HG02610 (cell line): ENCODE data around the gene PEX11G.
A peak's percentile ranks its signal among the peaks of the same experiment; 100 is the strongest.

Source experiments
- ATAC-seq: cut with Tn5 transposase; IDR thresholded peaks from one replicate; pipeline ENCODE4 v1.9.1; 2021; ENCODE audit warnings: mild to moderate bottlenecking, moderate library complexity; ENCODE audit not compliant: unreplicated experiment

PEX11G gene

DNA sequence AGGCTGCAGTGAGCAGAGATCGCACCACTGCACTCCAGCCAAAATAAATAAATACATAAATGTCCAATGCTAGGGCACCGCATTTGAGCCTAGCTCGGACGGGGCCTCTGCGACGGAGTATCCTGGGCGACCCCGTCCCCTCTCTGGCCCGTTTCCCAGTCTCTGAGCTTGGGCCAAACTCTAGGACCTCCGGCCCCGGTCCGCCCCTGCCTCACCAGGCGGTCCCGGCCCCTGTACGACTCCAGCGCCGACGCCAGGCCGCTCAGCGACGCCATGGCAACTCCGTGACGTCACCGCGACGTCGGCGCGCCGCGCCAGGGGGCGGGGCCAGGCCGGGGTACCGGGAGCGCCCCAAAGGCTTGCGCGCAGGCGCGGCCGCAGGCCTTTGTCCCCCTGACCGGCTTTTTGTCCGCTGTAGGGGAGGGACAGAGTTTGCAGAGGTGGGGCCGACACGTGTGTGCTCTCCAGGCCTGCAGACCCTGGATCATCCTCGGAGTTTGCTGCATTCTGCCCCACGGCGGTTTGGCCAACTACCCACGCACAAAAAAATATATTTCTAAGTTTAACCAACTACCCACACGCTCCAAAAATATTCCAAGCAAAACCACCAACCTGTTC lies at the start of gene PEX11G:
Gene PEX11G, minus strand, starts transcription at position 300 of the 618 bp plus-strand sequence. Its CDS starts 25 bp downstream, at position 275.
- peak; percentile 75 for ATAC-seq

DNA sequence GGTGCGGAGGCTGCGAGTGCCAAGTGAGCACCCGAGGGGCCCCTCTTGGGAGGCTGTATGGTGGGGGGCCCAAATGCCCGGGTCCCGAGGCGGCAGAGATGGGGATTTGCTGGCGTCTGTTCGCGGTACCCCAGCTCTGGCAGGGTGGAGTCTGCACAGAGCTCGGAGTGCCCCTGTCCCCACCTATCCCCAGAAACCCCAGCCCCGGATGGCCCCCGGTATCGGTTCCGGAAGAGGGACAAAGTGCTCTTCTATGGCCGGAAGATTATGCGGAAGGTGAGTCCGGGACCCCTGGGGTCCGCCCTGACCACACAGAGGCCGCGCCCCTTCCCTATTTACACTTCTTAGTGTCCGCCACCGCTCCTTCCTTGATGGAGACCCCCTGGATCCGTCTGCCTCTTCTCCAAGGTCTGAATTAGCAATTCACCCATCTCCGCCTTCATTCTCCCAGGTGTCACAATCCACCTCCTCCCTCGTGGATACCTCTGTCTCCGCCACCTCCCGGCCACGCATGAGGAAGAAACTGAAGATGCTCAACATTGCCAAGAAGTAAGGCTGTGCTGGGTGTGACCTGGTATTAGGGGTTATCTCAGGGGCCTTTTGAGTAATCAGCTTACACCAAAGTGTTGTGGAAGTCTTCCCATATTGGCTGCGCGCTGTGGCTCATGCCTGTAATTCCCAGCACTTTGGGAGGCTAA lies 47.3 kb upstream of the PEX11G start:
- ATAC-seq, result no peak

DNA sequence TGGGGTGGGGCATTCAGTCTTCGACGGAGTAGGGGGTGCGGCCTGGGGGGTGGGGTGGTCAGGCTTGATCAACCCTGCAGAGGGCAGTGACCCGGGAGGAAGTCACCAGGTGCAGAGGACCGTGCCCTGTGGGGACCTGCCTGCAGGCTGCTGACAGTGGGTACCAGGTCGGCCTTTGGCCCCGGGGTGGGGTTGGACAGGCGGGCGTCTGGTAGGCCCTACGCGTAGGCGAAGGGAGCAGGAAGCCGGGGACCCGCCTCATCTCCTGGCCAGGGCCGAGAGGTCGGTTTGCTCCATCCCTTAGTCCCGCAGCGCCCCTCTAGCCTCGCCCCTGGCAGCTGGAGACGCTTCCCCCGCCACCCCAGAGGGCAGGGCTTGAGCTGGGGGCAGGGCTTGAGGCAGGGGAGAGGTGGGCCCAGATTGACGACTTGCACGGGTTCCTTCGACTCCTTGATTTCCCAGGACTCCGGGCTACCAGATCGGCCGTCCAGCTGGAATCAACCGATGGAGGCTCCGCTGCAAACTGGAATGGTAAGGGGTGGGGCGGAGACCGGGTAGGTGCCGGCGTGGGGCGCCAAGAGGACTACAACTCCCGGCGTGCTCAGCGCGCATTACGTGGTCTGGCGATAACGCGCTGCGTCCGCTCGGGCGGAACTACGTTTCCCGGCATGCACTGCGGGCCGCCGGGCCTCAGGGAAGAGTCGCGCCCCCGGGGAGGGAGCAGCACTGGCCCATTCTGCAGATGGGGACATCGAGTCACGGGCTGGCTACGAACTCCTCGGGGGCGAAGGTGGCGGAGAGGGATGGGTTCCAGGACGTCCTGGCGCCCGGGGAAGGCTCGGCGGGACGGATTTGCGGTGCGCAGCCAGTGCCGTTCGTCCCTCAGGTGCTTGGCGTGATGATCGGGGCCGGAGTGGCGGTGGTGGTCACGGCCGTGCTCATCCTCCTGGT lies 46.5 kb upstream of the PEX11G start, which contains the start of gene PNPLA6:
Gene PNPLA6, plus strand, starts transcription at position 671 of the 951 bp plus-strand sequence. Its CDS starts 72 bp downstream, at position 743.
- ATAC-seq, result peak; percentile 58

DNA sequence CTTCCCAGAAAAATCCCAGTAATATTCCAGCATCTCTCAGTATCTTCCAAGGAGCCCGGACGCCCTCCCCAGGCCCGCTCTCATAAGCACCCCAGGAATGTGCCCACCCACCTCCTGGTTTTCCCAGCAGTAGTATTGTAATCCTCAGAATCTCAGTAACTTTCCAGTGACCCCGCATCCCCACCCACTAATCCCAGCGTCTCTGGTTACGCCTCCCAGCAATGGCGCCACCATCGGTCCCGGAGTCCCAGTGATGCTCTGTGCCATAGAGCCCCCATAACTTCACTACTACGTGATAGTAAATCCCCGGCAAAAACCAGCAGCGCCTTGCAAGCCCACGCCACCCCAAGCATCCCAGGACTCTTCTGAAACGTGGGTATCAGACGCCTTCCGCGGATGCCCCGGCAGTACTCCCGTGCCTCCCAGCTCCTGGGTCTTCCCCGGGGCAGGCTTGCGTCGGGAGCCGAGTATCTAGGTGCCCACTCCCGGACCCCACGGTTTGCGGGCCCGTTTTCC lies 45.8 kb upstream of the PEX11G start:
- peak; percentile 4 for ATAC-seq

DNA sequence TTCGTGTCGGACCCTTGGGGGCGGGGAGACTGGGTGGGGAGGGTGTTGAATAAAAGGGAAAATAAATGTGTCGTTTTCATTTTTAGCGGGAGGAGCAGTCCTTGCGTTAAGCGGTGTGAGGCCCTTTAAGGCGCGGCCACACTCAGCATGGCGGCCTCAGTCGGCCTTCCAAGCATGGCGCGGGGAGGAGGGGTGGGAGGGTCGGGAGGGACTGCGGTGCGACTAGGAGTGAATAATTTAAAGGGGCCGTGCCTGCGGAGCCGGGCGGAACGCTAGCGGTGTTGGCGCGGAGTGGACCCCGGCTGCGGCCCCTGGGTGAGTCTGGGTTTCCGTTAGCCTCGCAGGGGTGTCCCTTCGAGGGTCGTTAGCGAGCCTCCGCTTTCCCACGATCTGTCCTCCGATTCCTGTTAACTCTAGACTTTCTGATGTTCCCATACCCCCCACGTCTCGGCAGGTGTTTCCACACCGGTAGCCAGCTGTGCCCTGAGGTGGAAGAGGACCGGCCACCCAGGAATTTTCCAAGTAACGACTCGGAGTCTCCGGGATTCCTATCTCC lies 45.2 kb upstream of the PEX11G start:
- ATAC-seq, result no peak

DNA sequence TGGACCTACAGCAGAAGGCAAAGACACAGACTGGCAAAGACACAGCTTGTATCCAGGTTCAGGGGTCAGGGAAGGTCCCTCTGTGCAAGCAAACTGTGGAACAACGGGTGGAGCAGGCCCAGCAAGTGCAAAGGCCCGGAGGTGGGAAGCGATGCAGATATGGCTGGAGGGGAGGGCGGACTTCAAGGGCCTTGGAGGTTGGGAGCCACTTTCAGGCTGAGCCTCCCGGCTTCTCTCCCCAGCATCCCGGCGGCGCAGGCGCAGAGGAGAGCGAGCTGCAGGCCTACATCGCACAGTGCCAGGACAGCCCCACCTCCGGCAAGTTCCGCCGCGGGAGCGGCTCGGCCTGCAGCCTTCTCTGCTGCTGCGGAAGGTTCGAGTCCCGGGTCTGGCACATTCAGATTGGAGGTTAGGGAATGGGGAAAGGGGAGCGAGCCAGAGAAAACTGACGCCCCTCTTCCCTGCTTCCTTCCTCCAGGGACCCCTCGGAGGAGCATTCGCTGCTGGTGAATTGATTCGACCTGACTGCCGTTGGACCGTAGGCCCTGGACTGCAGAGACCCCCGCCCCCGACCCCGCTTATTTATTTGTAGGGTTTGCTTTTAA lies 44.5 kb upstream of the PEX11G start:
- no peak for ATAC-seq

DNA sequence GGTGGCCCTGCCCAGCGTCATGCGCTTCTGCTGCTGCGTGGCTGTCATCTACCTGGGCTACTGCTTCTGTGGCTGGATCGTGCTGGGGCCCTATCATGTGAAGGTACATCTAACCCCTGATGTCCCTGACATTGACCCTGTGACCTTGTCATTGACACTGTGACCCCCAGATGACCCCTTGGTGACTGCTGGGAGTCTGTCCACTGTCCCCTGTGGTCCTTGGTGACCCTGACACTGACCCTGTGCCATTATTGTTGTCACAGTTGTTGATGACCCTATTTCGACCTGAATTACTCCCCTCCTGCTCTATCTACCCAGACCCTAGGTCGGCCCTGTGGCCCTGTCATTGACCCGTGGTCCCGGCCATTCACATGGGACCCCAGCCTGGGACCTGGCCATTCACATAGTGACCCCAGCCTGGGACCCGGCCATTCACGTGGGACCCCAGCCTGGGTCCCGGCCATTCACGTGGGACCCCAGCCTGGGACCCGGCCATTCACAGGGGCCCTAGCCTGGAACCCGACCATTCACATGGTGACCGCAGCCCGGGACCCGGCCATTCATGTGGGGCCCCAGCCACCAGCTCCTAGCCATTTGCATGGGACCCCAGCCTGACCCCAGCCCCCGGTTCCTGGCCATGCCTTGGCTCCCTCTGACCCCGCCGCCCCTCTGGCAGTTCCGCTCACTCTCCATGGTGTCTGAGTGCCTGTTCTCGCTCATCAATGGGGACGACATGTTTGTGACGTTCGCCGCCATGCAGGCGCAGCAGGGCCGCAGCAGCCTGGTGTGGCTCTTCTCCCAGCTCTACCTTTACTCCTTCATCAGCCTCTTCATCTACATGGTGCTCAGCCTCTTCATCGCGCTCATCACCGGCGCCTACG lies 41.0 kb upstream of the PEX11G start:
- no peak for ATAC-seq

DNA sequence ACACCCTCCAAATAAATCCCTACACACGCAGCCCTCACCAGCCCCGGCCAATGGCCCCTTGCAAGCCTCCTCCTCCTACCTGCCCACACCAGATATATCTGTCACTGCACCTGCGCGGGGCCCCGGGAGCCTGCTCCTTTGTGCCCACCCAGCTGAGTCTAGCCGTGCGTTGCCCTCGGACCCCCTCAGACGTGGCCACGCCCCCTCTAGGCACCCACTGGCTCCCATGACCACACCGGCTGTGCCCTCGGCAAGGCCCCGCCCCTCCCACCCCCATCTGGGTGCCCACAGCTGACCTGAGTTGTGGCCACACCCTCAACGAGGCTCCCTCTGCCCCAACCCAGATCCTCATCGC lies 40.4 kb upstream of the PEX11G start:
- no peak for ATAC-seq

DNA sequence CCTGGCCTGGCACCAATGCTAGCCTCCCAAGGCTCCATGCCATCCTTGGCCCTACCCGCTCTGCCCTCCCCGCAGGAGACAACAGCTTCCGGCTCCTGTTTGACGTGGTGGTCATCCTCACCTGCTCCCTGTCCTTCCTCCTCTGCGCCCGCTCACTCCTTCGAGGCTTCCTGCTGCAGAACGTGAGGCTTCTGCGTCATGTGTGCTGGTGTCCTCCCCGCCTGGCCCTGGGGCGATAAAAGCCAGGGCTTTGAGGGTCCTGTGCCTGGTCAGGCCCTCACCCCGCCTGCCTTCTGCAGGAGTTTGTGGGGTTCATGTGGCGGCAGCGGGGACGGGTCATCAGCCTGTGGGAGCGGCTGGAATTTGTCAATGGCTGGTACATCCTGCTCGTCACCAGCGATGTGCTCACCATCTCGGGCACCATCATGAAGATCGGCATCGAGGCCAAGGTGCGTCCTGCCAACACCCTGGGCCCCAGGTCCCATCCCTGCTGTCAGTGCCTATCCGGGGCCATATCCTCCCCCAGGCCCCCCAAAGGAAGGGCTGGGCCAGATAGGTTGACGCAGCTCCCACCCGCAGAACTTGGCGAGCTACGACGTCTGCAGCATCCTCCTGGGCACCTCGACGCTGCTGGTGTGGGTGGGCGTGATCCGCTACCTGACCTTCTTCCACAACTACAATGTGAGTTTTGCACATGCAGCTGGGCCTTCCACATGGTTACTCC lies 39.8 kb upstream of the PEX11G start:
- ATAC-seq, result no peak

DNA sequence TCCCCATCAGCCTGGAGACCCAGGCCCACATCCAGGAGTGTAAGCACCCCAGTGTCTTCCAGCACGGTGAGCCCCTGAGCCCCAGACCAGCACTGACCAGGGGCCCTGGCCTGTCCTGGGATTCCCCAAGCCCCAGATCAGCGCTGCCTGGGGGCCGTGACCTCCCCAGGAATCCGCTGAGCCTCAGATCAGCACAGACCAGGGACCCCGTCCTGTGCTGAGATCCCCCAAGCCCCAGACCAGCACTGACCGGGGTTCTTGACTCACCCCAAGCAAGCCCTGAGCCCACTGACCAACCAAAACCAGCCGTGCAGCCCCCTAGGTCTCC lies 39.3 kb upstream of the PEX11G start:
- ATAC-seq, result no peak

DNA sequence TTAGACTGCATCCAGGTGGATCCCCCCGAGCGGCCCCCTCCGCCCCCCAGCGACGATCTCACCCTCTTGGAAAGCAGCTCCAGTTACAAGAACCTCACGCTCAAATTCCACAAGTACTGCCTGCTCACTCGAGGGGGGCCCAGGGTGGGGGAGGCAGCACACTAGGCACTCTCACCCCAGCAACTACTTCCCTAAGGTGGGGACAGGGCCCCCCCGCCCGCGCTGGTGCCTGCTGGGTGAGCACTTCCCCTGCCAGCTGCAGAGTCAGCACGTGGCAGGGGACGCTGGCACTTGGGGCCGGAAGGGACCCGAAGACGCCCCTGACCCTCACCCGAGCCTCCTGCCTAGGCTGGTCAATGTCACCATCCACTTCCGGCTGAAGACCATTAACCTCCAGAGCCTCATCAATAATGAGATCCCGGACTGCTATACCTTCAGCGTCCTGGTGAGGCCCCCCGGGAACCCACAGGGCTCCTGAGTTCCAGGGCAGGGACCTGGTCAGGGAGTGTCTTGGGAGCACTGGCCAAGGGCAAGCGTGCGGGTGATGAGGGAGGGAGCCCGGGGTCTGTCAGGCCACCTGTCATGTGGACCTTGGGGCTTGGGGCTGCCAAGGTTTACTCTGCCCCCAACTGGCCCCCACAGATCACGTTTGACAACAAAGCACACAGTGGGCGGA lies 38.8 kb upstream of the PEX11G start:
- no peak for ATAC-seq

DNA sequence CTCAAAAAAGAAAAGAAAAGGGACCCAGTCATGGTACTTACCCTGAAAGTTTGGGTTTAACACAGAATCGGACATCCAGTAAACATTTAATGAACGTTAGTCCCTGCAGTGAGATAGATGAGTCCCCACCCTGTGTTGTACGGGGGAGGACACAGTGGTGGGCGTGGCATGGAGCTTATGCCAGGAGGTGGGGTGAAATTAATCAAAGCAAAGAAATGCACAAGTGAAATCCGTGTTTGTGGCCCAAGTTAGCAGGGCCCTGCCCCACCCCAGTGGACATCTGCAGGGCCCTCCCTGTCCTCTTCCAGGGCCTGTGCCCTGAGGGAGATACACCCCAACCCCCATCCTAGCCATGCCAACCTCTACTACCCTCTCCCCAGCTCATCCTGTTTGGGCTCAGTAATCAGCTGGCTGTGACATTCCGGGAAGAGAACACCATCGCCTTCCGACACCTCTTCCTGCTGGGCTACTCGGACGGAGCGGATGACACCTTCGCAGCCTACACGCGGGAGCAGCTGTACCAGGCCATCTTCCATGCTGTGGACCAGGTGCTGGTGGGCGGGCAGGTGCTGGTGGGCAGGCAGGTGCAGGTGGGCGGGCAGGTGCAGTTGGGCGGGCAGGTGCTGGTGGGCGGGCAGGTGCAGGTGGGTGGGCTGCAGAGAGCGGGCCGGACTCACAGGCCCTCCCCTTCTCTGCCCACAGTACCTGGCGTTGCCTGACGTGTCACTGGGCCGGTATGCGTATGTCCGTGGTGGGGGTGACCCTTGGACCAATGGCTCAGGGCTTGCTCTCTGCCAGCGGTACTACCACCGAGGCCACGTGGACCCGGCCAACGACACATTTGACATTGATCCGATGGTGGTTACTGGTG lies 37.5 kb upstream of the PEX11G start:
- no peak for ATAC-seq

DNA sequence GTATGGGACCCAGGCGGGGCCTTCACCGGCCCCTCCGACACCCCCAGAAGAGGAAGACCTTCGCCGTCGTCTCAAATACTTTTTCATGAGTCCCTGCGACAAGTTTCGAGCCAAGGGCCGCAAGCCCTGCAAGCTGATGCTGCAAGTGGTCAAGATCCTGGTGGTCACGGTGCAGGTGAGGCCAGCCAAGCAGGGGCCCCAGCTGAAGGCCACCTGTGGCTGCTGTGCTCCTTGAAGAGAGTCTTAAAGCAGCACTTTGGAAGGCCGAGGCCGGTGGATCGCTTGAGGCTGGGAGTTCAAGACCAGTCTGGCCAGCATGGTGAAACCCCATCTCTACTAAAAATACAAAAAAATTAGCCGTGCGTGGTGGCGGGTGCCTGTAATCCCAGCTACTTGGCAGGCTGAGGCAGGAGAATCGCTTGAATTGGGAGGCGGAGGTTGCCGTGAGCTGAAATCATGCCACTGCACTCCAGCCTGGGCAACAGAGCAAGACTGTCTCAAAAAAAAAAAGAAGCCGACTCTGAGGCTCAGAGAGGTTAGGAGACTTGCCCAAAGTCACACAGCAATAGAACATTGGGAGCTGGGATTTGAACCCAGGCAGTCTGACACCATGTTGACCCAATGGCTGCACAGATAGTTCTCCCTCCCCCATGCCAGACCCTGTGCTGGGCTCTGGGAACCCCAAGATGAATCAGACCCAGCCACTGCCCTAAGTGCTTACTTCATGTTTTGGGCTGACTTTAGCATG lies 36.3 kb upstream of the PEX11G start:
- no peak for ATAC-seq

DNA sequence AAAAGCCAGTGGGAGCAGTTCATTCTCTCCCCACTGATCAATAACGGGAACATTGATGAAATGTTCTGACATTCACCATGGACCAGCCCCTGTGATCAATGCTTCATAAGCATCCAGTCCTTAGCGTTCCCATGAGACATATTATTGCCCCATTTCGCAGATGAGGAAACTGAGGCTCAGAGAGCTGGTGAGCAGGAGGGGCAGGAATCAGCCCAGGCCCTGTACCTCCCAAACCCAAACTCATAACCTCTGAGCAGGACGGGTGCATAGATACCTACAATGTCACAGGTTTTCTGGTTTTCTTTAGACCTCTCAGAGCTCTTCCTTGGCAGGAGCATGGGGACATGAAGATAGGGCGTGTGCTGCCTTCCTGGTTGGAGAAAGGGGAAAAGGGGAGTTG lies 35.7 kb upstream of the PEX11G start:
- no peak for ATAC-seq

DNA sequence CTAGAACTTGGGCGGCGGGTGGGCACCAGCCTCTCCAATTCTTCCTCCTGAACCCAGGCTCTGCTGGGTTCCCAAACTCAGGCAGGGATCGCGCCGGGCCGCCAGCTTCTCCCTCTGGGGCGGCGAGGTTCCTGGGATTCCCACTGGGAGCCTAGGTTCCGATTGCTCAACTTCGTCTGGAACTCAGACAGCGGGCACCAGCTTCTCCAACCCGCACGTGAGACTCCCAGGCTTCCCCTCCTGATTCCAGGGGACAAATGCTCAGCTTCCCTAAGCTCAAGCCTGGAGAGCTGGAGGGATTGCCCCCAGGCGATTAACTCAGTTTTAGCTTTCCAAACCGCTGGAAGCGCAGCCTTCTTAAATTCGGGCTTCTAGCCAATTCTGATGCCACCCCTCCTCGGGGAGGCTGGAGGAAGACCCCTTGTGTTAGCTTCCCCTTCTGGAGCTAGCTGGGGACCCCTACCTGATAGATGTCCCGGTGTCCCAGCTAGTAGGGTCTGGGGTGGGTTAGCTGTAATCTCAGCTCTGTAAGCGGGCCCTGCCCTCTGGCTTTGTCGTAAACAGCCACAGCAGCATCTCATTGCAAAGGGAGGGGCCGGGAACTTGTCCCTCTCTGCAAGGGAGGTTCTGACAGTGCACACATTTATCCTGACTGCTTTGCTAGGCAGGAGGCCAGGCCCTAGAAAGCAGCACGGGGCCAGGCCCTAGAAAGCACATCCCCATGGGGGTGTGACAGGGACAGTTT lies 34.3 kb upstream of the PEX11G start:
- ATAC-seq, result no peak
